ENCODE measurements around the gene IFT122.

- TF ChIP-seq CTCF (conservative IDR thresholded peaks at IDR 0.05; ENCODE audit: low read depth, low read length) = no peak
- no peak for TF ChIP-seq CHD1 (IDR thresholded peaks at IDR 0.05; ENCODE audit: low read depth, low read length)
Measured at GRCh38 chr3:129425213-129425612, 14.8 kb upstream of the IFT122 start.

Measured in IMR-90 (cell line).